Skeletal muscle tissue (tissue), 4 donors: ENCODE data around the gene CETN1. TPM values are rescaled to one million over a fixed set of nuclear protein-coding genes. Genes with fewer than 3 reads are reported as not detected.

Experiments
- H3K27ac ChIP-seq: one replicate; pipeline ENCODE4 v1.7.0; 2013; ENCODE audit warnings: mild to moderate bottlenecking, low read depth, low read length, inconsistent platforms
- H3K27me3 ChIP-seq, 3 donors: one replicate each; pipeline ENCODE4 v1.7.0; 2013; ENCODE audit warnings: low read length in 3 of 3; ENCODE audit not compliant: control insufficient read depth in 3 of 3, insufficient read depth in 3 of 3
- H3K36me3 ChIP-seq, 3 donors: one replicate each; pipeline ENCODE4 v1.7.0; 2013; ENCODE audit warnings: low read length in 3 of 3; ENCODE audit not compliant: control insufficient read depth in 3 of 3, insufficient read depth in 3 of 3
- H3K4me1 ChIP-seq, 3 donors: one replicate each; pipeline ENCODE4 v1.7.0; 2013; ENCODE audit warnings: low read length in 3 of 3, mild to moderate bottlenecking in 3 of 3; ENCODE audit not compliant: control insufficient read depth in 3 of 3, insufficient read depth in 3 of 3
- H3K4me3 ChIP-seq, 3 donors: one replicate each; pipeline ENCODE4 v1.7.0; 2013; ENCODE audit warnings: low read length in 3 of 3
- H3K9ac ChIP-seq, 3 donors: one replicate each; pipeline ENCODE4 v1.7.0; 2013; ENCODE audit warnings: low read length in 3 of 3, mild to moderate bottlenecking in 3 of 3, moderate library complexity in 2 of 3, low read depth in 1 of 3
- H3K9me3 ChIP-seq, 3 donors: one replicate each; pipeline ENCODE4 v1.7.0; 2013; ENCODE audit warnings: low read length in 3 of 3; ENCODE audit not compliant: control insufficient read depth in 3 of 3
- total RNA-seq: library from RNA; depleted of rRNA; stranded (reverse); fragments of >200 nt; gene quantifications from one replicate; pipeline ENCODE4 v1.2.3, GENCODE V29; 2014
- donor health status: Osteomylitis.

CETN1 gene
- total RNA-seq, 1 donor from 2014 or later, result not detected

DNA sequence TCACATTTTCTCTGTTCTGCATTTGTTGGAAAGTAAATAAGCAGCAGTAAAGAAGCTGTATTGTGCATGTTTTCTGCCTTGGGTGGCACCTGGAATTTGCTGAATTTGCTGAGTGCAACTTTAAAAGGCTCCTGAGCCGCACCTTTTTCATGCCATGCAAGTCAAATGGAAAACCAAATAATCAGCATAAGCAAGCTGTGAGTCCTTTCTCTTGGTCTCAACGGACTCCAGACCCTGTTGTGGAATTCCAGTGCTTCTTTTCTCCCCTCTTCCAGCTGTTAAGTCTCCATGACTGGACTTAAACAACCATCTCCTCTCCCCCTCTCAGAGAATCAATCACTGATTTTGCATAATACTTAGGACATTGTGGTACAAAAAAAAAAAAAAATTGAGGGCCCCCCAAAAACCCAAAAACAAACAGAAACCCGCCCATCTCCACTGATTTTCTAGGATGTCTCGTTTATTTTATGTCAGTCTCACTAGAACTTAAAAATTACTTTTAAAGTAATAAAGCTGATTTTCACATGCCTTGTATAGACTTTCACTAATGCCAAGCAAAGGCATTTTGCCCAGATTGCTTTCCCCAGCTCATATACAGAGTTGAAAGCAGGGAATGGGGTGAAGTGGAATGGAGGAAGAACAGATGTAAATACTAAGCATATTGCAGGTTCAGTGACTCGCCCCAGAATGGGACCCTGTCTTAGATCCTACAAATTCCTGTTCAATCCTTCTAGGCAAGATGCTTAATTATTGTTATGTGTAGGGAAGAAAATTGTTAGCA lies 5.1 kb upstream of the CETN1 start:
- Histone ChIP-seq H3K9ac (no peak overlapping the region), H3K27ac (no peak overlapping the region), H3K4me3 (no peak overlapping the region), H3K27me3 (no peaks in the 10 kb centered on the region), H3K9me3 (no peaks in the 10 kb centered on the region), H3K36me3 (no peaks in the 10 kb centered on the region), H3K4me1 (no peaks in the 10 kb centered on the region)

DNA sequence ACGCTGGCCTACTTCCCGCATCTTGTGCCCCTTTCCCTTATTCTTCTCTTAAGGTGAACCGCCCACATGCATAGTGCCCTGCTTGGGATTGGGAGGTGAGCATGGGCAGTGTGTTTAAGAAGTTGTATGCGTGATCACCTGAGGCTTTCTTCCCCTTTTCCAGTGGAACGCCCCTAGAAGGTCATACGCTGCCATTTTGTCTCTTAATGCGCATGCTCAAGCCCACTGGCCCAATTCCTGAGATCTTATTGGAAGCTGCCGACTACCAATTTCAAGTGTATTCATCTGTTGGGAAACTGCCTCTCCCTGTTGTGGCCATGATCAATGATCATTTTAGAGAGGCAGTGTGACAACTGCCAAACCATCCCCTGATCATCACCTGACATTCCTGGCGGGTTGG lies 3.3 kb upstream of the CETN1 start:
- Histone ChIP-seq H3K36me3 (no peaks in the 10 kb centered on the region), H3K27me3 (no peaks in the 10 kb centered on the region), H3K27ac (no peak overlapping the region), H3K9me3 (no peaks in the 10 kb centered on the region), H3K4me3 (no peak overlapping the region), H3K9ac (no peak overlapping the region), H3K4me1 (no peaks in the 10 kb centered on the region)

DNA sequence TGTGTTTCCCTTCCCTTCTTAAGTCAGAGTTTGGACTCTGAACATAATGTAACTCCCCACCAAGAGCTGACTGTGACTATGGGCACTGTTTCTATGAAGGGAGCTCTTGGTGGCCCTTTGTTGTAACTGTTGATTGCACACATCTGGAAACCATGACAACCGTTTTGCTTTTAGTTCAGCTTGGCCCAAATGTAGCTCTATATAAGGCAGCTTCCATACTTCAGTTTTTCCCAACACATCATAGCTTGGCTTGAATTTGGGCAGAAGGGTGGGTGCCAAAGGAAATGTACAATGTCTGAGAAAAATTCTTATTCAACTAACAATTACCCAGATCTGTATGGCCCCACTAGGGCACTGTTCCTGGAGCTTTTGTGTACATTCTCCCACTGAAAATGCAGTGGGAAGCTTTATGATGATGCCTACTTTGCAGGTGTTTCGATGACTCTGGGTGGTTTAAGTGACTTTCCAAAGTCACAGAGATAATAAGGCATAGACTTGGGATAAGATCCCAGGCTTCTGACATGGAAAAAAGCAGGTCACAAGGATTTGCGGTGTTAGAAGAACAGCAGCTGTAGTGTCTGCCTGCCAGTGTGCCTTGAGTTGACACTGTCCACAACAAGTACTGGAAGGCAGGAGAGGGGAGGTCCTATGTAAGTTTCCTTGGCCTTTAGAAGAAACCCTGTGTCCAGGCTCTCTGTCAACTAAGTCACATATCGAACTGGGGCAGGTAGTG lies 2.4 kb upstream of the CETN1 start:
- no peaks in the 10 kb centered on the region for H3K27me3 ChIP-seq
- H3K4me1 ChIP-seq, result no peaks in the 10 kb centered on the region
- no peak overlapping the region for H3K4me3 ChIP-seq
- H3K27ac ChIP-seq, result no peak overlapping the region
- H3K9ac ChIP-seq, result no peak overlapping the region
- H3K36me3 ChIP-seq, result no peaks in the 10 kb centered on the region
- no peaks in the 10 kb centered on the region for H3K9me3 ChIP-seq

DNA sequence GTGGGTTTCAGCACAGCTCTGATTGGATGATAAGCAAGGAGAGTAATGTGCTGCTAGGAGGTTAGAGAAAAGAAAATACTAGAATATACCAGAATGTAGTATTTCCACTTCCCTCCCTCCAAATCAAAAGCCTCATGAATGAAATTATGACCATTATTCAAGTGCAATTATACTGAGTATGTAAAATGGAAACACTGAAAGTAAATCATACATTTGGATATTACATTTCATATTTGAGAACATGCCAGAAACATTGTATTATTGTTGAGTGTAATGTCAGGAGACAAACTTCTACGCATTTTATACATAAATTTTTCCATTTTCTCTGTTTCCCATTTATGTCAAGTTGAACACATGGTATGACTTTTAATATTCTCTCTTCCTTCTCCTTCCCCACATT lies 942 bp upstream of the CETN1 start:
- H3K27ac ChIP-seq, result no peak overlapping the region
- no peak overlapping the region for H3K4me3 ChIP-seq
- no peaks in the 10 kb centered on the region for H3K27me3 ChIP-seq
- H3K9ac ChIP-seq, result no peak overlapping the region
- H3K9me3 ChIP-seq, result peaks cover 0 to 3% (median 0%) of the 10 kb centered on the region in 3 donors
- H3K4me1 ChIP-seq, result no peaks in the 10 kb centered on the region
- no peaks in the 10 kb centered on the region for H3K36me3 ChIP-seq

DNA sequence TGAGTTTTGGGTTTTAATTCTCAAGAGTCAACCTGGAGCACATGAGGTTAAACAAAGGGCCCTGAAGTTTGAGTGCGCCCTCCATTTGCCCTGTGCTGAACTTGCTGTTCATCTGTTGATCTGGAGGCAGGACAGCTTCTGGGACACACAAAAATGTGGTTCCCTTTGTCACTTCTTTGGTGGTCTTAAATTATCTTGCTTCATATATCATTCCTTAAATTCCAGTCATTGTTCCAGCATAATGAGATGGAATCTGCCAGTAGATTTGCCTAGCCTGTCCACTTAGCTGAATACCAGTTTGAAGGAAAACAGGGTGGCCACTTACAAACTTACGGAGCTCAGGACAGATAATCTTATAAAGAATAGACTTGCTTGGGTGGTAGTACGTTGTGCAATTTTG lies 916 bp downstream of the CETN1 start:
- no peak overlapping the region for H3K27ac ChIP-seq
- no peaks in the 10 kb centered on the region for H3K4me1 ChIP-seq
- no peaks in the 10 kb centered on the region for H3K27me3 ChIP-seq
- no peak overlapping the region for H3K4me3 ChIP-seq
- H3K9me3 ChIP-seq, result peaks cover 0 to 3% (median 0%) of the 10 kb centered on the region in 3 donors
- H3K36me3 ChIP-seq, result no peaks in the 10 kb centered on the region
- no peak overlapping the region for H3K9ac ChIP-seq

DNA sequence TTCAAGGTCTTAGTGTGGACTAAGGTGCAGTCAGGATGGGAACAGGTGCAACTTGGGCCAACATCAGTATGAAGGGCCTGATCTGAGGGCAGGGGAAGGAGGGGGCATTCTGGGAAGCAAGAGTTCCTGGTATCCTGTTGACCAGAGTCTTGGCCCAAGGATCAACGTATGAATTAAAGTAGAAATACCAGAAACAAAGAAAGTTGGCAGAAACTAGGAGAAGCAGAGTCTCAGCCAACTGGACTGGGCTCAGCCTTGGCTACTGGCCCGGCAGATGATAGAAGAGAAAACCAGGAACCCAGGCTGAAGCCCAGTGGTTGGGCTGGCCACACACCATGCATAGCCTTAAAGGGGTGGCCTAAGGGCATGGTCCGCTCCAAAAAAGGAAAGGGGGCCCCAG lies 2.3 kb downstream of the CETN1 start:
- H3K36me3 ChIP-seq, result no peaks in the 10 kb centered on the region
- H3K27ac ChIP-seq, result no peak overlapping the region
- no peak overlapping the region for H3K9ac ChIP-seq
- H3K9me3 ChIP-seq, result peaks cover 0 to 3% (median 0%) of the 10 kb centered on the region in 3 donors
- H3K4me3 ChIP-seq, result no peak overlapping the region
- H3K27me3 ChIP-seq, result no peaks in the 10 kb centered on the region
- no peaks in the 10 kb centered on the region for H3K4me1 ChIP-seq

DNA sequence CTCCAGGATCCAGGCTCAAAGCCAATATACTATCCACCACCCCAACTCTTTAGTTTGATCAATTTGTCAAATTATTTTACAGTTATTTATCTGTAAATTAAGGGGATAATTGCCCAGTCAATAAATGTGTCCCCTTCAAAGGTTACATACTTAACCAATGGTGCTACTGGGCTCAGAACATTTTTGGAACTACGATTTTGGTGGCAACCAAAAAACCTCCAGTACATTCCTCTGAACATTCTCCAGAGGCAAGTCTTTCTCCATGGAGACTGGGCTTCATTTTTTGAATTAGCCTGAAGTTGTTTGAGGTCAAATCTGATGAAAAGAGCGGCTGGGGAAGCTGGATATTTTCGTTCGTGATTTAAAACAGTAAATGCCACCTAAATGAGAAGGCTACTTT lies 14.9 kb downstream of the CETN1 start:
- no peaks in the 10 kb centered on the region for H3K36me3 ChIP-seq
- H3K4me3 ChIP-seq, result no peak overlapping the region
- H3K4me1 ChIP-seq, result no peaks in the 10 kb centered on the region
- H3K27me3 ChIP-seq, result peaks cover 5 to 17% (median 5%) of the 10 kb centered on the region in 3 donors
- peaks cover 0 to 5% (median 0%) of the 10 kb centered on the region in 3 donors for H3K9me3 ChIP-seq
- no peak overlapping the region for H3K27ac ChIP-seq
- H3K9ac ChIP-seq, result no peak overlapping the region

DNA sequence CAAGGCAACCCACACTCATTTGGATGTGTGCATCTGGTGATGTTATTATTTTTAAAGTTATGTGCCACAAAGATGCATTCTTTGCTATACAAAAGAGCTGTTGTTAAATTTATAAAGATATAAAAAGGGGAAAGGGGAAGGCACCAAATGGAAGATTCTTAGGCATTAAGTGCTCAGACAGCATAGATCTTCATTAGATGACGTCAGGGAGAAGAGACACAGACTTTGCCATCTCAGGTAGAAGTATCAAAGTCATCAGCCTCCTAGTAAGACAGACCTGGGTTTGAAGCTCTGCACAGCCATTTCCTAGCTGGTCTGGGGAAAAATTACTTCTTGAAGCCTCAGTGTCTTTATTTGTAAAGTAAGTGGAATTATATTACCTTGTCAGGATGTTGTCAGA lies 15.4 kb downstream of the CETN1 start:
- Histone ChIP-seq H3K4me1 (no peaks in the 10 kb centered on the region), H3K4me3 (no peak overlapping the region), H3K9ac (no peak overlapping the region), H3K27ac (no peak overlapping the region), H3K36me3 (no peaks in the 10 kb centered on the region), H3K27me3 (peaks cover 5 to 17% (median 5%) of the 10 kb centered on the region in 3 donors), H3K9me3 (no peaks in the 10 kb centered on the region)

DNA sequence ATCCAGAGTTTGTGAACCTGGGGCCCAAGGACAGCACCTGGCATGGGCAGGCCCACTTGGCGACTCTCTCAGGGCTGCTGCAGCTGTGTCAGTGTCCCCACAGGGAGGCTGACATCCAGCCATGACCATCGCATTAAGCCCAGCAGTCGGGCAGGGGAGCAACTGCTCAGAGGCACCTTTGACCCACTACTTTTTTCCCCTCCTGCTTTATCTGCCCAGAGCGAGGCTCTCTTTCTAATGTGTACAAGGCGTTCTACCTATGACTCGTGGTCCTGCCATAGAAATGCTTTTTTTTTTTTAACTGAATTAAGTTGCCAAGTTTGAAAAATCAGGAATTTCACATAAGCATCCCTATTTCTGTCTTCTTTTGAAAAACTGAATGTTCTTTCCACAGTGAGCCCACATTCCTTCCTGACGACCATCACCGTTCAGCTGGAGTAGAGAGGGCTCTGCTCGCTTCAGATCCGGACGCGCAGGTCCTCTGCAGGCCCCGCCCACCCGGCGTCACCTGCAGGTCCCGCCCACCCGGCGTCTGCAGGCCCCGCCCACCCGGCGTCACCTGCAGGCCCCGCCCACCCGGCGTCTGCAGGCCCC lies 16.2 kb downstream of the CETN1 start:
- peaks cover 5 to 17% (median 8%) of the 10 kb centered on the region in 3 donors for H3K27me3 ChIP-seq
- no peak overlapping the region for H3K27ac ChIP-seq
- H3K9me3 ChIP-seq, result no peaks in the 10 kb centered on the region
- H3K4me3 ChIP-seq, result no peak overlapping the region
- no peak overlapping the region for H3K9ac ChIP-seq
- H3K4me1 ChIP-seq, result no peaks in the 10 kb centered on the region
- no peaks in the 10 kb centered on the region for H3K36me3 ChIP-seq

DNA sequence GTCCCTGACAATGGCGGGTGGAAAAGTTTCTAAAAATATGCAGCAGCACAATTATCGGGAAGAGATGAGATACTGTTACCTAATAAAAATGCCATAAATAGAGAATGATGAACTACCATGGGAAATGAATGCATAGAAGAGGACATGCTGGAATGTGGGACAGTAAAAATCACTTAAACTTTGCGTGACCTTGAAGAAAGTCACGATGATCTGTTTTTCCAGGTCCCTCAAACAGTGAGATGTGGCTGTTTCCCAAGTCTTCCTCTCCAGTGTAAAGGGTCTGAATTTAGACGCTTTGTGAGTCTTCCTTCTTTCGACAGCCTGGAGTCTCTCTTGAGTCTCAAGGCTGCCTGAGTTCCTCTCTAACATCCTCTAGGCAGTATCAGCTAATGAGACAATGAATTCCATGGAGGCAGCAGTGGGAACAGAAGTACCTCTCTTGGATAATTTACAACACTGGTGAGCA lies 18.0 kb downstream of the CETN1 start:
- H3K4me1 ChIP-seq, result no peaks in the 10 kb centered on the region
- no peak overlapping the region for H3K27ac ChIP-seq
- peaks cover 5 to 17% (median 8%) of the 10 kb centered on the region in 3 donors for H3K27me3 ChIP-seq
- H3K4me3 ChIP-seq, result no peak overlapping the region
- no peak overlapping the region for H3K9ac ChIP-seq
- H3K36me3 ChIP-seq, result no peaks in the 10 kb centered on the region
- no peaks in the 10 kb centered on the region for H3K9me3 ChIP-seq
